ENCODE data around the gene ZNF385D. TPM values are rescaled to one million over a fixed set of nuclear protein-coding genes. Genes with fewer than 3 reads are reported as not detected.
A peak's percentile ranks its signal among the peaks of the same experiment; 100 is the strongest.
"Not testable (repeated sequence)": the region's sequence is repeated elsewhere in the genome, so short reads cannot be mapped to it uniquely, and the experiment has no call there.

Gene ZNF385D
- total RNA-seq, 1 donor from 2014 or later = 0.10 TPM

DNA sequence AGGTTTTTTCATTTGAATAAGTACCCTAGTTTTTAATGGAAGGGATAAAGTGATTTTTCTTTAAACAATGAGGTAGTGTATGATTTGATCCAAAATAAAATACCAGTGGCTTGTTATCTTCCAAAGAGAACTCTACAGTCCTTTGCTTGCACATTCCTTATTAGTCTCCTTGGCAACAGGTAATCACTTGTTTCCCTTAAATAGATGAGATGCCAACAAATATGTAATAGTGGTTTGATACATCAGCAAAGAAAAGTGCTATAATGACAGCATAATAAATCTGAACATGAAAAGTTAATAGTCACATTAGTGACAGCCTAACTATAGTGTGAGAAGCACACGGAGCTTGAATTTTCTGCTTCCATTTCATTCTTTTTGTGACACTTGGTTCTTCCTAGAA is 360.2 kb downstream of the ZNF385D start:
- Mint-ChIP-seq H3K9me3 (ENCODE audit: low read depth) (peaks cover 3% of the 10 kb centered on the region), H3K4me1 (ENCODE audit: low read depth) (peaks cover 6% of the 10 kb centered on the region), H3K27ac (no peak overlapping the region), H3K27me3 (no peaks in the 10 kb centered on the region), H3K4me3 (ENCODE audit: low read depth) (no peak overlapping the region), H3K36me3 (ENCODE audit: insufficient read depth) (no peaks in the 10 kb centered on the region)
- TF ChIP-seq, protein P1, sequence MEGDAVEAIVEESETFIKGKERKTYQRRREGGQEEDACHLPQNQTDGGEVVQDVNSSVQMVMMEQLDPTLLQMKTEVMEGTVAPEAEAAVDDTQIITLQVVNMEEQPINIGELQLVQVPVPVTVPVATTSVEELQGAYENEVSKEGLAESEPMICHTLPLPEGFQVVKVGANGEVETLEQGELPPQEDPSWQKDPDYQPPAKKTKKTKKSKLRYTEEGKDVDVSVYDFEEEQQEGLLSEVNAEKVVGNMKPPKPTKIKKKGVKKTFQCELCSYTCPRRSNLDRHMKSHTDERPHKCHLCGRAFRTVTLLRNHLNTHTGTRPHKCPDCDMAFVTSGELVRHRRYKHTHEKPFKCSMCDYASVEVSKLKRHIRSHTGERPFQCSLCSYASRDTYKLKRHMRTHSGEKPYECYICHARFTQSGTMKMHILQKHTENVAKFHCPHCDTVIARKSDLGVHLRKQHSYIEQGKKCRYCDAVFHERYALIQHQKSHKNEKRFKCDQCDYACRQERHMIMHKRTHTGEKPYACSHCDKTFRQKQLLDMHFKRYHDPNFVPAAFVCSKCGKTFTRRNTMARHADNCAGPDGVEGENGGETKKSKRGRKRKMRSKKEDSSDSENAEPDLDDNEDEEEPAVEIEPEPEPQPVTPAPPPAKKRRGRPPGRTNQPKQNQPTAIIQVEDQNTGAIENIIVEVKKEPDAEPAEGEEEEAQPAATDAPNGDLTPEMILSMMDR (IDR thresholded peaks at IDR 0.05; ENCODE audit: unreplicated experiment) = no peak
- DNase-seq (ENCODE audit: low spot score, unreplicated experiment) = no peak

DNA sequence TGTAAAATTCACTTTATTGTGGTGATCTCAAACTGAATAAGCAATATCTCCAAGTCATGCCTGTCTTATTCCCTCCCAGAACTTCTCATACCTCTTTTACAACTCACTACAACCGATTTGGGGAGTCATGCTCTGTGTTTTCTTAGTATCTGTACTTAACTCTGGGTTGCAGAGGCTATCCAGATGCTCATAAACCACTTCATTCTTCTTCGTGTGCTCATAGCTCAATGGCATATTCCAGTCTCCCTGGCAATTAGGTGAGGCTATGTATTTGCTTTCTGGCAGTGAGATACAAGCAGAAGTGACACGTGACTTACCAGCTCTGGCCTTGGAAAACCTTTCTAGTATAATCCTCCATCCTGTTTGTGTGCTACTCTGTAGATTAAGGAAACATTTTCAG is 360.9 kb downstream of the ZNF385D start:
- TF ChIP-seq, protein P1 (IDR thresholded peaks at IDR 0.05; ENCODE audit: unreplicated experiment) = no peak
- Mint-ChIP-seq H3K9me3 (ENCODE audit: low read depth) (peaks cover 6% of the 10 kb centered on the region), H3K4me3 (ENCODE audit: low read depth) (no peak overlapping the region), H3K27me3 (no peaks in the 10 kb centered on the region), H3K4me1 (ENCODE audit: low read depth) (peaks cover 6% of the 10 kb centered on the region), H3K36me3 (ENCODE audit: insufficient read depth) (no peaks in the 10 kb centered on the region), H3K27ac (peak overlapping the region; percentile 64)
- no peak for DNase-seq (ENCODE audit: low spot score, unreplicated experiment)

DNA sequence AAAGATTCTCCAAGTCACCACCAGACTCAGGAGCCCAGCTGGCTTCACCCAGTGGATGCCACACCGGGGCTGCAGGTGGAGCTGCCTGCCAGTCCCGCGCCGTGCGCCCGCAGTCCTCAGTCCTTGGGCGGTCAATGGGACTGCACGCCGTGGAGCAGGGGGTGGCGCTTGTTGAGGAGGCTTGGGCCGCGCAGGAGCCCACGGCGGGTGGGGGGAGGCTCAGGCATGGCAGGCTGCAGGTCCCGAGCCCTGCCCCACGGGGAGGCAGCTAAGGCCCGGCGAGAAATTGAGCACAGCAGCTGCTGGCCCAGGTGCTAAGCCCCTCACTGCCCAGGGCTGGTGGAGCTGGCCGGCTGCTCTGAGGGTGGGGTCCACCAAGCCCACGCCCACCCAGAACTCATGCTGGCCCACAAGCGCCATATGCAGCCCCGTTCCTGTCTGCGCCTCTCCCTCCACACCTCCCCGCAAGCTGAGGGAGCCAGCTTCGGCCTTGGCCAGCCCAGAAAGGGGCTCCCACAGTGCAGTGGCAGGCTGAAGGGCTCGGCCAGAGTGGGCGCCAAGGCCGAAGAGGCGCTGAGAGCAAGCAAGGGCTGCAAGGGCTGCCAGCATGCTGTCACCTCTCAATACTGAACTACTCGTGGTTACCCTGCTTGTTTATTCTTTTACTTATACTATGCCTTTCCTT is 363.7 kb downstream of the ZNF385D start:
- H3K36me3 Mint-ChIP-seq (ENCODE audit: insufficient read depth); H3K9me3 Mint-ChIP-seq (ENCODE audit: low read depth); H3K4me3 Mint-ChIP-seq (ENCODE audit: low read depth); H3K27ac Mint-ChIP-seq; H3K27me3 Mint-ChIP-seq; DNase-seq (ENCODE audit: low spot score, unreplicated experiment); H3K4me1 Mint-ChIP-seq (ENCODE audit: low read depth): not testable (repeated sequence)

DNA sequence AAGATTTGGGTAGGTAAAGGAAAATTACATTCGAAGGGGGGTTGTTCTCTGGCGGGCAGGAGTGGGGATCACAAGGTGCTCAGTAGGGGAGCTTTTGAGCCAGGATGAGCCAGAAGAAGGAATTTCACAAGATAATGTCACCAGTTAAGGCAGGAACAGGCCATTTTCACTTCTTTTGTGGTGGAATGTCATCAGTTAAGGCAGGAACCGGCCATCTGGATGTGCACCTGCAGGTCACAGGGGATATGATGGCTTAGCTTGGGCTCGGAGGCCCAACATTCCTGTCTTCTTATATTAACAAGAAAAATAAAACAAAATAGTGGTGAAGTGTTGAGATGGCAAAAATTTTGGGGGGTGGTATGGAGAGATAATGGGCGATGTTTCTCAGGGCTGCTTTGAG is 373.0 kb downstream of the ZNF385D start:
- H3K4me1 Mint-ChIP-seq (ENCODE audit: low read depth); H3K27me3 Mint-ChIP-seq; DNase-seq (ENCODE audit: low spot score, unreplicated experiment); H3K27ac Mint-ChIP-seq; H3K4me3 Mint-ChIP-seq (ENCODE audit: low read depth); H3K36me3 Mint-ChIP-seq (ENCODE audit: insufficient read depth); H3K9me3 Mint-ChIP-seq (ENCODE audit: low read depth): not testable (repeated sequence)

DNA sequence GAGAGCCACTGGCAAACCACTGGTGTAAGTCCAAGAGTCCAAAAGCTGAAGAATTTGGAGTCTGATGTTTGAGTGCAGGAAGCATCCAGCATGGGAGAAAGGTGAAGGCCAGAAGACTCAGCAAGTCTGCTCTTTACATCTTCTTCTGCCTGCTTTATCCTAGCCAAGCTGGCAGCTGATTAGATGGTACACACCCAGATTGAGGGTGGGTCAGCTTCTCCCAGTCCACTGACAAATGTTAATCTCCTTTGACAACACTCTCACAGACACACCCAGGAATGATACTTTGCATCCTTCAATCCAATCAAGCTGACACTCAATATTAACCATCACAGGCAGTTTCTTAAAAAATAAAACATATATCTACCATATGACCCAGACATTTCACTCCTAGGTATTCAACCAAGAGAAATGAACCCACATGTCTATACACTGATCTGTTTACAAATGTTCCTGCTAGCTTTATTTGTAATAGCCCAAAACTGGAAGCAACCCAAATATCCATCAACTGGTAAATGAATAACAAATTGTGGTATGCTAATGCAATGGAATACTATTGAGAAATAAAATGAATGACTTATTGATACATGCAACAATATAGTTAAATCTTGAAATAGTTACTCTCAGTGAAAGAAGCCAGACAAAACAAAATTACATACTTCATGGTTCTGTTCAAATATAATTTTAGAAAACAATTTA is 373.8 kb downstream of the ZNF385D start:
- Mint-ChIP-seq H3K4me3 (ENCODE audit: low read depth) (no peak overlapping the region), H3K27me3 (no peaks in the 10 kb centered on the region), H3K27ac (no peak overlapping the region), H3K36me3 (ENCODE audit: insufficient read depth) (no peaks in the 10 kb centered on the region), H3K9me3 (ENCODE audit: low read depth) (no peaks in the 10 kb centered on the region), H3K4me1 (ENCODE audit: low read depth) (no peaks in the 10 kb centered on the region)
- no peak for DNase-seq (ENCODE audit: low spot score, unreplicated experiment)
- TF ChIP-seq, protein P1 (IDR thresholded peaks at IDR 0.05; ENCODE audit: unreplicated experiment) = no peak

DNA sequence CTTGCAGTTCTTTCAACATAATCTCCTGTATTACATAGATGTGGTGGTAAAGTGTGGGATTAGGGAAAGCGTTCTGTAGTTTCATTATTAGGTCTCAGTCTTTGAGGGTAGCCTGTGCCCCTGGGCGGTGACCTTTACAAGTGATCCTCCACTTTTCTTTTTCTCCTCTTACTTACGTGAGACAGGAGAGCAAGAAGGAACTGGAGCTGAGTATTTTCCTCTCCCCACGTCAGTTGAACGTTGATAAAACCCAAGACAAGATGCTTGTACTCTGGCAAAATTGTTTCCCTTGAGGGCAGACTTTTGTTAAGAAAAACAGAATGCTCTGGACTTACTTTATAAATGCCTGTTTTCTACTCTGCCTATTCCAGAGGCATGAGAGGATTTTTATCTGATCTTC is 378.7 kb downstream of the ZNF385D start:
- TF ChIP-seq, protein P1 (IDR thresholded peaks at IDR 0.05; ENCODE audit: unreplicated experiment) = no peak
- Mint-ChIP-seq H3K27me3 (no peaks in the 10 kb centered on the region), H3K4me3 (ENCODE audit: low read depth) (no peak overlapping the region), H3K4me1 (ENCODE audit: low read depth) (no peaks in the 10 kb centered on the region), H3K9me3 (ENCODE audit: low read depth) (peaks cover 3% of the 10 kb centered on the region), H3K27ac (no peak overlapping the region), H3K36me3 (ENCODE audit: insufficient read depth) (no peaks in the 10 kb centered on the region)
- DNase-seq (ENCODE audit: low spot score, unreplicated experiment) = no peak

Measured in progenitor cell of endocrine pancreas (in vitro differentiated cells).